HAP-1 (cell line): ENCODE data around the gene ZDHHC24.

Source experiments
- DNase-seq, 2 experiments: peaks; one replicate each; pipeline ENCODE4 v3.0.0-alpha.2; 2016 to 2020; ENCODE audit warnings: low spot score in 2 of 2
- H3K27me3 ChIP-seq: fragments of 250-450 bp; sonication (Bioruptor Pico); 2 replicates; pipeline ENCODE4 v1.5.1; 2020; ENCODE audit warnings: low read depth, mild to moderate bottlenecking, moderate library complexity
- H3K36me3 ChIP-seq: fragments of 250-450 bp; sonication (Bioruptor Pico); replicated peaks from 2 replicates; pipeline ENCODE4 v1.5.1; 2020; ENCODE audit warnings: mild to moderate bottlenecking
- H3K4me1 ChIP-seq: fragments of 250-450 bp; sonication (Bioruptor Pico); 2 replicates; pipeline ENCODE4 v1.5.1; 2020; ENCODE audit warnings: mild to moderate bottlenecking
- H3K4me3 ChIP-seq: fragments of 250-450 bp; sonication (Bioruptor Pico); 2 replicates; pipeline ENCODE4 v1.5.1; 2020; ENCODE audit warnings: mild to moderate bottlenecking, moderate library complexity
- H3K9me3 ChIP-seq: fragments of 250-450 bp; sonication (Bioruptor Pico); 2 replicates; pipeline ENCODE4 v1.5.1; 2020; ENCODE audit warnings: mild to moderate bottlenecking, moderate library complexity
- in situ Hi-C: fragments of 300-500 bp; cut with MboI; formaldehyde crosslinking; loops from 3 replicates; pipeline ENCODE4 v1.14.3; 2020; ENCODE audit warnings: low sequenced_read_pairs, inconsistent platforms, mixed read lengths

The ZDHHC24 gene

GRCh38 chr11:66475349-66476172, 70.3 kb downstream of the ZDHHC24 start:
- in situ Hi-C loops: no loop called here

GRCh38 chr11:66473608-66474515, 72.0 kb downstream of the ZDHHC24 start:
- no peak for DNase-seq
- no peak overlapping the region for H3K4me3 ChIP-seq
- H3K36me3 ChIP-seq: peaks cover 21% of the 10 kb centered on the region
- H3K27me3 ChIP-seq: no peaks in the 10 kb centered on the region
- H3K4me1 ChIP-seq: 0 out of 2 replicates have a peak, but pooled peaks cover 3% of the 10 kb centered on the region
- in situ Hi-C loops: no loop called here
- no peaks in the 10 kb centered on the region for H3K9me3 ChIP-seq

More at GRCh38 chr11:66475349-66476172, 70.3 kb downstream of the ZDHHC24 start:
- Histone ChIP-seq H3K4me1 (0 out of 2 replicates have a peak, but pooled peaks cover 7% of the 10 kb centered on the region), H3K9me3 (no peaks in the 10 kb centered on the region), H3K4me3 (no peak overlapping the region), H3K27me3 (no peaks in the 10 kb centered on the region), H3K36me3 (peaks cover 21% of the 10 kb centered on the region)
- no peak for DNase-seq

DNA sequence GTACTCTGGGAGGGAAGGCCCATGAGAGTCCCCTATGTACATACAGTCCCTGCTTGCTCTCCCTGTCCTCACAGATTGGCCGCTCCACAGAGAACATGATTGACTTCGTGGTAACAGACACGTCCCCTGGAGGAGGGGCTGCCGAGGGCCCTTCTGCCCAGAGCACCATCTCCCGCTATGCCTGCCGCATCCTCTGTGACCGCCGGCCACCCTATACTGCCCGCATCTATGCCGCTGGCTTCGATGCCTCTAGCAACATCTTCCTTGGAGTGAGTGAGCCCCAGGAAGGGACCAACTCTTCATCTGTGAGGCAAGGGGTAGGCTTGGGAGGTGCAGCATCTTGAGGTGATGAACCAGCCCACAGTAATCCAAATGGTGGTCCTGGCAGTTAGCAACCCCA, 72.7 kb downstream of the ZDHHC24 start:
- H3K9me3 ChIP-seq: no peaks in the 10 kb centered on the region
- in situ Hi-C loops: no loop called here
- H3K4me3 ChIP-seq: no peak overlapping the region
- H3K27me3 ChIP-seq: no peaks in the 10 kb centered on the region
- no peak for DNase-seq
- H3K36me3 ChIP-seq: peaks cover 22% of the 10 kb centered on the region
- no peaks in the 10 kb centered on the region for H3K4me1 ChIP-seq

DNA sequence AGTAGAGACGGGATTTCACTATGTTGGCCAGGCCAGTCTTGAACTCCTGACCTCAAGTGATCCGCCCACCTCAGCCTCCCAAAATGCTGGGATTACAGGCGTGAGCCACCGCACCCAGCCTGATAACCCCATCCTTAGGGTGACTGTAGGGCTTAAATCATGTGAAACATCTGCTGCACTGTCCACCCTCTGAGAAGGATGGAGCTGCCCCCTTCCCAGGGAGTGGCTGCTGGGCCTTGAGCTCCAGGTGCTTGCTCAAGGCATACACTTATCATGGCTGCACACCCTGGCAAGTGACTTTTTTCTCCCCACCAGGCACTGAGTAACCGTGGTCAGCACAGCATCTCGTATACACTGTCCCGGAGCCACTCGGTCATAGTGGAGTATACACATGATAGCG, 73.8 kb downstream of the ZDHHC24 start:
- no peak for DNase-seq
- H3K4me1 ChIP-seq: peaks cover 5% of the 10 kb centered on the region; the same call in 1 of the 2 replicates
- no peaks in the 10 kb centered on the region for H3K9me3 ChIP-seq
- peaks cover 22% of the 10 kb centered on the region for H3K36me3 ChIP-seq
- H3K4me3 ChIP-seq: no peak overlapping the region
- in situ Hi-C loops: no loop called here
- H3K27me3 ChIP-seq: no peaks in the 10 kb centered on the region

DNA sequence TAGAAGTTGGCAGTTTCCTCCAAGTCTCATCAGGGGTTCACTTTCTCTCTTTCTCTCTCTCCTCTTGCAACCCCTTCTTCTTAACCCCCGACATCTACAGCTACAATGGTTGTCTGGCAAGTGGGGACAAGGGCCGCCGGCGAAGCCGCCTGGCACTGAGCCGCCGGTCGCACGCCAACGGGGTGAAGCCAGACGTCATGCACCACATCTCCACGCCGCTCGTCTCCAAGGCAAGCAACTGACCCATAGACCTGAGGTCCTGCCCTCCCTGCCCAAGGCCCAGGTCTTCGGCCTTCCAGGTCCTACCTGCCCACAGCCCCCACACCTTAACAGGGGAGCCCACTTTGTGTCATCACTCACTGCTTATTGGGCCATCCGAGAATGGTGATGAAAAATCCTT, 74.7 kb downstream of the ZDHHC24 start:
- Histone ChIP-seq H3K4me1 (peaks cover 5% of the 10 kb centered on the region; the same call in 1 of the 2 replicates), H3K36me3 (peaks cover 20% of the 10 kb centered on the region), H3K4me3 (no peak overlapping the region), H3K27me3 (no peaks in the 10 kb centered on the region), H3K9me3 (no peaks in the 10 kb centered on the region)
- in situ Hi-C loops: no loop called here
- no peak for DNase-seq
